ENCODE measurements around the gene SYTL3. TPM values are rescaled to one million over a fixed set of nuclear protein-coding genes. Genes with fewer than 3 reads are reported as not detected.

SYTL3 gene
- total and polyA plus RNA-seq, 7 donors: 1.7 to 17.3 (median 4.1) TPM

- Histone ChIP-seq H3K27ac (no peak overlapping the region), H3K27me3 (ENCODE audit: insufficient read depth in 3 of 3, low read length in 2 of 3) (no peaks in the 10 kb centered on the region), H3K4me3 (no peak overlapping the region), H3K36me3 (ENCODE audit: insufficient read depth in 1 of 2, low read depth in 1 of 2) (peaks cover 0 to 60% of the 10 kb centered on the region in 2 donors), H3K4me1 (no peaks in the 10 kb centered on the region), H3K9me3 (no peaks in the 10 kb centered on the region)
- WGBS, 3 donors: 83 to 86% (median 86%) methylated on average over 16 to 17 of the region's 17 CpGs
- DNase-seq (no peak), ATAC-seq (peak in 1 of 4 donors; percentile 11)
- no peak for TF ChIP-seq CTCF (IDR thresholded peaks at IDR 0.05)
- intact Hi-C loops (cut with DNase I): no loop called here
These were observed 125.0 kb downstream of the SYTL3 start for GRCh38 chr6:158774717-158775449.

GRCh38 chr6:158775832-158776231 lies 126.0 kb downstream of the SYTL3 start:
- Histone ChIP-seq H3K36me3 (ENCODE audit: insufficient read depth in 1 of 2, low read depth in 1 of 2) (peaks cover 0 to 60% of the 10 kb centered on the region in 2 donors), H3K4me3 (no peak overlapping the region), H3K27ac (no peak overlapping the region), H3K4me1 (no peaks in the 10 kb centered on the region), H3K27me3 (ENCODE audit: insufficient read depth in 3 of 3, low read length in 2 of 3) (no peaks in the 10 kb centered on the region), H3K9me3 (no peaks in the 10 kb centered on the region)
- TF ChIP-seq CTCF (IDR thresholded peaks at IDR 0.05): no peak
- no peak for ATAC-seq
- 98 to 99% (median 99%) methylated on average over 5 of the region's 5 CpGs for WGBS, 3 donors
- DNase-seq: no peak
- intact Hi-C loops (cut with DNase I): no loop called here

- no peaks in the 10 kb centered on the region for H3K4me1 ChIP-seq
- TF ChIP-seq CTCF (IDR thresholded peaks at IDR 0.05): no peak
- intact Hi-C loops (cut with DNase I): no loop called here
- no peaks in the 10 kb centered on the region for H3K27me3 ChIP-seq (ENCODE audit: insufficient read depth in 3 of 3, low read length in 2 of 3)
- 85 to 100% (median 91%) methylated on average over 2 of the region's 2 CpGs for WGBS, 3 donors
- ATAC-seq (no peak), DNase-seq (no peak)
- no peak overlapping the region for H3K4me3 ChIP-seq
- H3K36me3 ChIP-seq (ENCODE audit: insufficient read depth in 1 of 2, low read depth in 1 of 2): peaks cover 0 to 64% of the 10 kb centered on the region in 2 donors
- no peaks in the 10 kb centered on the region for H3K9me3 ChIP-seq
- no peak overlapping the region for H3K27ac ChIP-seq
These were observed 126.9 kb downstream of the SYTL3 start for GRCh38 chr6:158776737-158777136.

GRCh38 chr6:158777510-158777909 lies 127.7 kb downstream of the SYTL3 start:
- intact Hi-C loops (cut with DNase I): no loop called here
- Histone ChIP-seq H3K4me1 (no peaks in the 10 kb centered on the region), H3K36me3 (ENCODE audit: insufficient read depth in 1 of 2, low read depth in 1 of 2) (peaks cover 0 to 65% of the 10 kb centered on the region in 2 donors), H3K27me3 (ENCODE audit: insufficient read depth in 3 of 3, low read length in 2 of 3) (no peaks in the 10 kb centered on the region), H3K27ac (no peak overlapping the region), H3K9me3 (no peaks in the 10 kb centered on the region), H3K4me3 (no peak overlapping the region)
- WGBS, 3 donors: 96 to 98% (median 97%) methylated on average over 3 of the region's 3 CpGs
- no peak for TF ChIP-seq CTCF (IDR thresholded peaks at IDR 0.05)
- DNase-seq (no peak), ATAC-seq (no peak)

All from psoas muscle (tissue), 8 donors.